Panc1 (cell line): ENCODE measurements around the gene OR10P1.

Experiments
- POLR2AphosphoS5 ChIP-seq: IDR thresholded peaks from 2 replicates; pipeline ENCODE4 v1.6.1; 2012; ENCODE audit warnings: mild to moderate bottlenecking, low read depth, low read length, moderate library complexity
- TF ChIP-seq, protein P1 (sequence below): fragments of 450-650 bp; IDR thresholded peaks from 2 replicates; pipeline ENCODE4 v1.5.1; 2017; ENCODE audit warnings: mild to moderate bottlenecking
- TF ChIP-seq, protein P2 (sequence below), 2 experiments: IDR thresholded peaks; 2 replicates each; pipeline ENCODE4 v1.6.1; 2011 to 2012; ENCODE audit warnings: low read depth in 2 of 2, control low read depth in 1 of 2, low read length in 1 of 2, mild to moderate bottlenecking in 1 of 2, moderate library complexity in 1 of 2; ENCODE audit not compliant: insufficient read depth in 1 of 2

DNA sequence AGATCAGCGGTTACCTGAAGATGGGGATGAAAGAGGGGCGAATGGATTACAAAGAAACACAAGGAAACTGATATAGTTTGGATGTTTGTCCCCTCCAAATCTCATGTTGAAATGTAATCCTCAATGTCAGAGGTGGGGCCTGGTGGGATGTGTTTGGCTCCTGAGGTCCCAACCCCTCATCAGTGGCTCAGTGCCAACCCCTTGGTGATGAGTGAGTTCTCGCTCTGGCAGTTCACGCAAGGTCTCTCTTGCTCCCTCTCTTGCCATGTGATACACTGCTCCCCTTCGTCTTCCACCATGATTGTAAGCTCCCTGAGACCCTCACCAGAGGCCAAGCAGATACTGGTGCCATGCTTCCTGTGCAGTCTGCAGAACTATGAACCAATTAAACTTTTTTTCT, 43.0 kb downstream of the OR10P1 start:
- TF ChIP-seq, protein P1, sequence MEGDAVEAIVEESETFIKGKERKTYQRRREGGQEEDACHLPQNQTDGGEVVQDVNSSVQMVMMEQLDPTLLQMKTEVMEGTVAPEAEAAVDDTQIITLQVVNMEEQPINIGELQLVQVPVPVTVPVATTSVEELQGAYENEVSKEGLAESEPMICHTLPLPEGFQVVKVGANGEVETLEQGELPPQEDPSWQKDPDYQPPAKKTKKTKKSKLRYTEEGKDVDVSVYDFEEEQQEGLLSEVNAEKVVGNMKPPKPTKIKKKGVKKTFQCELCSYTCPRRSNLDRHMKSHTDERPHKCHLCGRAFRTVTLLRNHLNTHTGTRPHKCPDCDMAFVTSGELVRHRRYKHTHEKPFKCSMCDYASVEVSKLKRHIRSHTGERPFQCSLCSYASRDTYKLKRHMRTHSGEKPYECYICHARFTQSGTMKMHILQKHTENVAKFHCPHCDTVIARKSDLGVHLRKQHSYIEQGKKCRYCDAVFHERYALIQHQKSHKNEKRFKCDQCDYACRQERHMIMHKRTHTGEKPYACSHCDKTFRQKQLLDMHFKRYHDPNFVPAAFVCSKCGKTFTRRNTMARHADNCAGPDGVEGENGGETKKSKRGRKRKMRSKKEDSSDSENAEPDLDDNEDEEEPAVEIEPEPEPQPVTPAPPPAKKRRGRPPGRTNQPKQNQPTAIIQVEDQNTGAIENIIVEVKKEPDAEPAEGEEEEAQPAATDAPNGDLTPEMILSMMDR, result no peak
- TF ChIP-seq, protein P2, sequence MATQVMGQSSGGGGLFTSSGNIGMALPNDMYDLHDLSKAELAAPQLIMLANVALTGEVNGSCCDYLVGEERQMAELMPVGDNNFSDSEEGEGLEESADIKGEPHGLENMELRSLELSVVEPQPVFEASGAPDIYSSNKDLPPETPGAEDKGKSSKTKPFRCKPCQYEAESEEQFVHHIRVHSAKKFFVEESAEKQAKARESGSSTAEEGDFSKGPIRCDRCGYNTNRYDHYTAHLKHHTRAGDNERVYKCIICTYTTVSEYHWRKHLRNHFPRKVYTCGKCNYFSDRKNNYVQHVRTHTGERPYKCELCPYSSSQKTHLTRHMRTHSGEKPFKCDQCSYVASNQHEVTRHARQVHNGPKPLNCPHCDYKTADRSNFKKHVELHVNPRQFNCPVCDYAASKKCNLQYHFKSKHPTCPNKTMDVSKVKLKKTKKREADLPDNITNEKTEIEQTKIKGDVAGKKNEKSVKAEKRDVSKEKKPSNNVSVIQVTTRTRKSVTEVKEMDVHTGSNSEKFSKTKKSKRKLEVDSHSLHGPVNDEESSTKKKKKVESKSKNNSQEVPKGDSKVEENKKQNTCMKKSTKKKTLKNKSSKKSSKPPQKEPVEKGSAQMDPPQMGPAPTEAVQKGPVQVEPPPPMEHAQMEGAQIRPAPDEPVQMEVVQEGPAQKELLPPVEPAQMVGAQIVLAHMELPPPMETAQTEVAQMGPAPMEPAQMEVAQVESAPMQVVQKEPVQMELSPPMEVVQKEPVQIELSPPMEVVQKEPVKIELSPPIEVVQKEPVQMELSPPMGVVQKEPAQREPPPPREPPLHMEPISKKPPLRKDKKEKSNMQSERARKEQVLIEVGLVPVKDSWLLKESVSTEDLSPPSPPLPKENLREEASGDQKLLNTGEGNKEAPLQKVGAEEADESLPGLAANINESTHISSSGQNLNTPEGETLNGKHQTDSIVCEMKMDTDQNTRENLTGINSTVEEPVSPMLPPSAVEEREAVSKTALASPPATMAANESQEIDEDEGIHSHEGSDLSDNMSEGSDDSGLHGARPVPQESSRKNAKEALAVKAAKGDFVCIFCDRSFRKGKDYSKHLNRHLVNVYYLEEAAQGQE (IDR thresholded peaks at IDR 0.05; ENCODE audit: insufficient read depth in 1 of 2, low read depth in 2 of 2, low read length in 1 of 2), result no peak
- TF ChIP-seq POLR2AphosphoS5, result no peak
